GM20431 (cell line): ENCODE measurements around the gene PRSS36.
"Not testable (repeated sequence)": the region's sequence is repeated elsewhere in the genome, so short reads cannot be mapped to it uniquely, and the experiment has no call there.

Experiments used
- in situ Hi-C: fragments of 300-500 bp; cut with MseI, MboI; formaldehyde crosslinking; loops from one replicate; pipeline ENCODE4 v1.15.0; 2020; ENCODE audit warnings: low sequenced_read_pairs; ENCODE audit not compliant: unreplicated experiment

PRSS36 gene

GRCh38 chr16:31143011-31143693 is 6.7 kb downstream of the PRSS36 start:
- in situ Hi-C loops = no loop called here

- in situ Hi-C loops = no loop called here
These were observed 7.5 kb downstream of the PRSS36 start for GRCh38 chr16:31142109-31143010.

GRCh38 chr16:31141489-31142108 is 8.3 kb downstream of the PRSS36 start:
- in situ Hi-C loops = no loop called here

GRCh38 chr16:31141071-31141469 is 8.8 kb downstream of the PRSS36 start:
- in situ Hi-C loops = not testable (repeated sequence)

- in situ Hi-C loops = no loop called here
These were observed 11.0 kb downstream of the PRSS36 start for GRCh38 chr16:31138621-31139578.

- in situ Hi-C loops = not testable (repeated sequence)
These were observed 12.9 kb downstream of the PRSS36 start for GRCh38 chr16:31136822-31137499.

GRCh38 chr16:31136287-31136662 is 13.6 kb downstream of the PRSS36 start:
- in situ Hi-C loops = no loop called here

- in situ Hi-C loops = no loop called here
These were observed 14.2 kb downstream of the PRSS36 start, which contains the start of gene PRSS8 for GRCh38 chr16:31135535-31136286. Gene PRSS8, minus strand, starts transcription at chr16:31135727. Its CDS starts 229 bp downstream, at chr16:31135498.

GRCh38 chr16:31134625-31135534 is 15.0 kb downstream of the PRSS36 start:
- in situ Hi-C loops = no loop called here

GRCh38 chr16:31134091-31134571 is 15.7 kb downstream of the PRSS36 start:
- in situ Hi-C loops = no loop called here

GRCh38 chr16:31133046-31133501 is 16.8 kb downstream of the PRSS36 start:
- in situ Hi-C loops = no loop called here

- in situ Hi-C loops = no loop called here
These were observed 17.4 kb downstream of the PRSS36 start for GRCh38 chr16:31132303-31132979.

GRCh38 chr16:31131841-31132271 is 18.0 kb downstream of the PRSS36 start:
- in situ Hi-C loops = no loop called here

GRCh38 chr16:31131416-31131815 is 18.4 kb downstream of the PRSS36 start:
- in situ Hi-C loops = no loop called here

- in situ Hi-C loops = no loop called here
These were observed 19.0 kb downstream of the PRSS36 start for GRCh38 chr16:31130899-31131298.

- in situ Hi-C loops = no loop called here
These were observed 19.5 kb downstream of the PRSS36 start for GRCh38 chr16:31130336-31130891.
